ENCODE results near the gene SOWAHB. TPM values are rescaled to one million over a fixed set of nuclear protein-coding genes. Genes with fewer than 3 reads are reported as not detected.

Gene SOWAHB
- total and polyA plus RNA-seq, 12 donors, result 0.11 to 3.7 (median 0.42) TPM; not detected in 1

DNA sequence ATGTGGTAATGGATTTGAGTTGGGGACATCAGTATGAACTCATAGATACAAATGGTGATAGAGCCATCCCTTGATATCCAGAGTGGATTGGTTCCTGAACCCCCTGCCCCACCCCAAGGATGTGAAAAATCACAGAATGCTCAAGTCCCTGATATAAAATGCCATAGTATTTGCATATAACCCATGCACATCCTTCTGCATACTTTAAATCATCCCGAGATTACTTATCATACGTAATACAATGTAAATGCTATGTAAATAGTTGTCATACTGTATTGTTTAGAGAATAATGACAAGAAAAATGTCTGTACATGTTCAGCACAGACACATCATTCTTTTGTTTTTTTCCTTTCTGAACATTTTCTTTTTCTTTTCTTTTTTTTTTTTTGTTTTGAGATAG lies 32.7 kb upstream of the SOWAHB start:
- WGBS, 4 donors, result 82 to 94% (median 88%) methylated on average over 2 of the region's 2 CpGs
- H3K9me3 ChIP-seq (replicated peaks in 1 of 3), result no peaks in the 10 kb centered on the region
- TF ChIP-seq POLR2A (IDR thresholded peaks at IDR 0.05) (no peak), CTCF (IDR thresholded peaks at IDR 0.05) (no peak)

DNA sequence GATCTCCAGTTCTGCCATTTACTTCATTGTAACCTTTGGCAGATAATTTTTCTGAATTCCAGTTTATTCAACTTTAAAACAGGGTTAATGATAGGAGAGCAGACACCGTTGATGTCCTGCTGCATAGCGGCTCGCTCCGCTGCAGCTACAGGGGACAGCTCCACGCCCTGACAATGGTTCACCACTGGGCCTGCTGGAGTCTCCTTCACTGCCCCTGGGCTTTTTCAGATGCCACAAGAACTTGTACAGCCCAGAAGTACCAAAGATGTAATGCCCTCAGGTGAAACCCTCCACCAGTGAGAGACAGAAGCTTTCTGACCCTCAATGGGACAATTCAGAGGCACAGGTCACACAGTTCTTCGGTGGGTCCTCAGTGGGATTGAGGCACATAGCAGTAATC lies 28.9 kb upstream of the SOWAHB start:
- Histone ChIP-seq H3K4me3 (no peak overlapping the region), H3K27me3 (no peaks in the 10 kb centered on the region), H3K36me3 (replicated peaks in 1 of 2) (no peaks in the 10 kb centered on the region), H3K4me1 (replicated peaks in 1 of 2) (no peaks in the 10 kb centered on the region), H3K27ac (no peak overlapping the region), H3K9me3 (replicated peaks in 1 of 3) (no peaks in the 10 kb centered on the region)
- intact Hi-C loops (cut with DNase I), result no loop called here
- 87 to 98% (median 95%) methylated on average over 6 of the region's 6 CpGs for WGBS, 4 donors
- no peak for TF ChIP-seq CTCF (IDR thresholded peaks at IDR 0.05)
- TF ChIP-seq POLR2A (IDR thresholded peaks at IDR 0.05), result no peak
- no peak for DNase-seq

More for the DNA sequence above, 32.7 kb upstream of the SOWAHB start:
- Histone ChIP-seq H3K27ac (no peak overlapping the region), H3K4me3 (no peak overlapping the region), H3K36me3 (replicated peaks in 1 of 2) (no peaks in the 10 kb centered on the region), H3K27me3 (no peaks in the 10 kb centered on the region), H3K4me1 (replicated peaks in 1 of 2) (no peaks in the 10 kb centered on the region)
- DNase-seq, result no peak
- intact Hi-C loops (cut with DNase I), result no loop called here

DNA sequence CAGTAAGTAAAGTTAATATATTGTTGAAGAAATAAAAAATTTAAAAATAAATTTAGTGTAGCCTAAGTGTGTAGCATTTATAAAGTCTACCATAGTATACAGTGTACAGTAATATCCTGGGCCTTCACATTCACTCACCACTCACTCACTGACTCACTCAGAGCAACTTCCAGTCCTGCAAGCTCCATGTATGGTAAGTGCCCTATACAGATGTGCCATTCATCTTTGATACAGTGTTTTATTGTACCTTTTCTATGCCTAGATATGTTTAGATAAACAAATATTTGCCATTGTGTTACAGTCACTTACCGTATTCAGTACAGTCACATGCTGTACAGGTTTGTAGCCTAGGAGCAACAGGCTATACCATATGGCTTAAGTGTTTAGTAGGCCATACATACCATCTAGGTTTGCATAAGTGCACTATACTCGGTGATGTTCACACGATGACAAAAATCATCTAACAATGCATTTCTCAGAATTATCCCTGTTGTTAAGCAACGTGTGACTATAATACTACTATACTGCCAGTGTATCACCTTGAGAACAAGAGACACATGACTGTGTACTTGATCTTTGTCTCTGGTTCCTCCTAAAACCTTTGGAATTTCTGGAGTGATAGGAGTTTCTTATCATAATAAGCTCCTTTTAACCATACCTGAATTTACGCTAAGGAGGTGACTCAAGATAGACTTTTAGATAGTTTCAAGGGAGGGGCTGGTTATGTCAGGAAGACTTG lies 25.8 kb upstream of the SOWAHB start:
- intact Hi-C loops (cut with DNase I), result no loop called here
- Histone ChIP-seq H3K4me1 (replicated peaks in 1 of 2) (no peaks in the 10 kb centered on the region), H3K36me3 (replicated peaks in 1 of 2) (no peaks in the 10 kb centered on the region), H3K27ac (no peak overlapping the region), H3K9me3 (replicated peaks in 1 of 3) (no peaks in the 10 kb centered on the region), H3K4me3 (no peak overlapping the region), H3K27me3 (no peaks in the 10 kb centered on the region)
- 88 to 96% (median 94%) methylated on average over 5 of the region's 5 CpGs for WGBS, 4 donors
- TF ChIP-seq CTCF (IDR thresholded peaks at IDR 0.05) (no peak), POLR2A (IDR thresholded peaks at IDR 0.05) (no peak)
- no peak for DNase-seq

DNA sequence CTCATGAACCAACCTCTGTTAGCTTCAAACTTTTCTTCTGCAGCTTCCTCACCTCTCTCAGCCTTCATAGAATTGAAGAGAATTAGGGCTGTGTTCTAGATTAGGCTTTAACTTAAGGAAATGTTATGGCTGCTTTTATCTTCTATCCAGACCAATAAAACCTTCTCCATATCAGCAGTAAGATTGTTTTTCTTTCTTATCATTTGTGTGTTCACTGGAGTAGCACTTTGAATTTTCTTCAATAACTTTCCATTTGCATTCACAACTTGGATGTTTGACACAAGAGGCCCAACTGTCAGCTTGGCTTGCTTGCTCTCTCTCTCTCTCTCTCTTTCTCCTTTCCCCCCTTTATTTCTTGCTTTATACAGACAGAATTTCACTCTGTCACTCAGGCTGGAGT lies 22.8 kb upstream of the SOWAHB start:
- Histone ChIP-seq H3K27me3 (no peaks in the 10 kb centered on the region), H3K4me1 (replicated peaks in 1 of 2) (no peaks in the 10 kb centered on the region), H3K4me3 (no peak overlapping the region), H3K9me3 (replicated peaks in 1 of 3) (no peaks in the 10 kb centered on the region), H3K27ac (no peak overlapping the region), H3K36me3 (replicated peaks in 1 of 2) (no peaks in the 10 kb centered on the region)
- TF ChIP-seq POLR2A (IDR thresholded peaks at IDR 0.05) (no peak), CTCF (IDR thresholded peaks at IDR 0.05) (no peak)
- no peak for DNase-seq
- intact Hi-C loops (cut with DNase I), result no loop called here
